Suprapubic skin (tissue), 3 donors: Measurements from ENCODE around the gene RAP1GAP.

Experiments used
- CTCF ChIP-seq, 2 donors: fragments of 200-600 bp in 1 of 2; fragments of 450-650 bp in 1 of 2; sonication (generic) in 1 of 2; IDR thresholded peaks; one replicate each; pipeline ENCODE4 v1.5.1; 2016 to 2019; ENCODE audit warnings: antibody characterized with exemption in 2 of 2, mild to moderate bottlenecking in 1 of 2, moderate library complexity in 1 of 2
- POLR2A ChIP-seq, 2 donors: fragments of 450-650 bp; IDR thresholded peaks; one replicate each; pipeline ENCODE4 v1.6.1; 2017; ENCODE audit warnings: antibody characterized with exemption in 2 of 2, mild to moderate bottlenecking in 2 of 2, moderate library complexity in 2 of 2

- TF ChIP-seq POLR2A (IDR thresholded peaks at IDR 0.05): no peak
- no peak for TF ChIP-seq CTCF (IDR thresholded peaks at IDR 0.05)
Observed at GRCh38 chr1:21668951-21669257, 253 bp downstream of the RAP1GAP start.
